CD14-positive monocyte (primary cell): ENCODE measurements around the gene PERM1. TPM values are rescaled to one million over a fixed set of nuclear protein-coding genes. Genes with fewer than 3 reads are reported as not detected.

Experiments
- DNase-seq, 3 donors: peaks; one replicate each; pipeline ENCODE4 v3.0.0-alpha.2; 2011 to 2022
- H2AFZ ChIP-seq: 2 replicates; pipeline ENCODE4 v1.6.0; 2012; ENCODE audit warnings: mild to moderate bottlenecking, low read depth, low read length, inconsistent platforms; ENCODE audit not compliant: insufficient read depth, poor library complexity, severe bottlenecking
- H3K27ac ChIP-seq, 2 donors: 1 replicate in 1 of 2; 2 replicates in 1 of 2; pipeline ENCODE4 v1.5.1; 2012 to 2013; ENCODE audit warnings: low read length in 2 of 2, control low read depth in 1 of 2, inconsistent platforms in 1 of 2, low read depth in 1 of 2, mild to moderate bottlenecking in 1 of 2
- H3K27me3 ChIP-seq, 2 donors: one replicate each; pipeline versions ENCODE4 v1.6.0 to v1.6.1; 2011 to 2013; ENCODE audit warnings: low read length in 2 of 2; ENCODE audit not compliant: control insufficient read depth in 2 of 2, insufficient read depth in 2 of 2
- H3K36me3 ChIP-seq, 2 donors: replicated peaks in 1 of 2; 1 replicate in 1 of 2; 2 replicates in 1 of 2; pipeline versions ENCODE4 v1.5.1 to v1.6.1; 2012 to 2013; ENCODE audit warnings: low read length in 2 of 2, control low read depth in 1 of 2, inconsistent platforms in 1 of 2, mild to moderate bottlenecking in 1 of 2; ENCODE audit not compliant: insufficient read depth in 2 of 2, control insufficient read depth in 1 of 2
- H3K4me1 ChIP-seq, 2 donors: 1 replicate in 1 of 2; 2 replicates in 1 of 2; pipeline versions ENCODE4 v1.5.1 to v1.6.1; 2012 to 2013; ENCODE audit warnings: low read length in 2 of 2, control low read depth in 1 of 2, inconsistent platforms in 1 of 2, mild to moderate bottlenecking in 1 of 2, moderate library complexity in 1 of 2; ENCODE audit not compliant: insufficient read depth in 2 of 2, control insufficient read depth in 1 of 2
- H3K4me2 ChIP-seq: replicated peaks from 2 replicates; pipeline ENCODE3; 2012; ENCODE audit warnings: low read length, moderate library complexity, mild to moderate bottlenecking; ENCODE audit not compliant: poor library complexity, severe bottlenecking; ENCODE audit errors: extremely low read depth
- H3K4me3 ChIP-seq, 3 experiments: fragments of 200-600 bp in 1 of 3; sonication (generic) in 1 of 3; replicated peaks in 1 of 3; 1 replicate in 2 of 3; 2 replicates in 1 of 3; pipeline ENCODE4 v1.5.1; 2011 to 2013; ENCODE audit warnings: low read length in 3 of 3, mild to moderate bottlenecking in 3 of 3, control low read depth in 2 of 3, low read depth in 2 of 3, inconsistent platforms in 1 of 3, moderate library complexity in 1 of 3
- H3K79me2 ChIP-seq: 2 replicates; pipeline ENCODE4 v1.6.0; 2012; ENCODE audit warnings: mild to moderate bottlenecking, control low read depth, inconsistent platforms, low read length, moderate library complexity; ENCODE audit not compliant: insufficient read depth
- H3K9ac ChIP-seq: 2 replicates; pipeline ENCODE4 v1.6.0; 2017; ENCODE audit warnings: low read length, mild to moderate bottlenecking; ENCODE audit not compliant: insufficient read depth, poor library complexity, severe bottlenecking
- H3K9me3 ChIP-seq, 2 donors: replicated peaks in 1 of 2; 1 replicate in 1 of 2; 2 replicates in 1 of 2; pipeline versions ENCODE4 v1.5.1 to v1.6.1; 2012 to 2013; ENCODE audit warnings: low read length in 2 of 2, control low read depth in 1 of 2; ENCODE audit not compliant: control insufficient read depth in 1 of 2, insufficient read depth in 1 of 2
- H4K20me1 ChIP-seq: 2 replicates; pipeline ENCODE4 v1.6.0; 2012; ENCODE audit warnings: mild to moderate bottlenecking, low read length, control low read depth, moderate library complexity; ENCODE audit not compliant: insufficient read depth
- H3K27ac Mint-ChIP-seq, 7 donors: one replicate each; pipeline ENCODE4 v1.8.0; 2020; ENCODE audit warnings: mild to moderate bottlenecking in 7 of 7, mixed read lengths in 7 of 7, moderate library complexity in 6 of 7, inconsistent platforms in 2 of 7
- H3K27me3 Mint-ChIP-seq, 3 donors: one replicate each; pipeline ENCODE4 v1.8.0; 2021 to 2022; ENCODE audit warnings: low read depth in 3 of 3, mild to moderate bottlenecking in 3 of 3, mixed read lengths in 3 of 3, moderate library complexity in 3 of 3, inconsistent platforms in 1 of 3
- H3K36me3 Mint-ChIP-seq, 2 donors: one replicate each; pipeline ENCODE4 v1.8.0; 2020; ENCODE audit warnings: mixed read lengths in 2 of 2, inconsistent platforms in 1 of 2, mild to moderate bottlenecking in 1 of 2
- H3K4me1 Mint-ChIP-seq: one replicate; pipeline ENCODE4 v1.8.0; 2020; ENCODE audit warnings: mild to moderate bottlenecking, mixed read lengths
- H3K4me3 Mint-ChIP-seq, 2 donors: one replicate each; pipeline ENCODE4 v1.8.0; 2020; ENCODE audit warnings: mild to moderate bottlenecking in 2 of 2, mixed read lengths in 2 of 2, moderate library complexity in 1 of 2
- H3K9me3 Mint-ChIP-seq, 7 donors: one replicate each; pipeline ENCODE4 v1.8.0; 2020 to 2022; ENCODE audit warnings: mixed read lengths in 7 of 7, mild to moderate bottlenecking in 6 of 7, moderate library complexity in 6 of 7, inconsistent platforms in 2 of 7
- CTCF ChIP-seq: fragments of 200-600 bp; IDR thresholded peaks from one replicate; pipeline ENCODE4 v1.8.0; 2022; ENCODE audit warnings: antibody characterized with exemption, mild to moderate bottlenecking
- WGBS: methylation state at CpG from one replicate; pipeline ENCODE4 v1.1.5; 2013; ENCODE audit warnings: missing lambda C conversion rate; ENCODE audit not compliant: insufficient coverage; 5-methylcytosine and 5-hydroxymethylcytosine counted together
- intact Hi-C, 2 donors: fragments of 100-400 bp; cut with micrococcal nuclease; formaldehyde crosslinking; loops; one replicate each; pipeline versions ENCODE4 v1.15.0 to v1.15.1; 2023
- polyA plus RNA-seq, 3 donors: library from polyadenylated mRNA; depleted of rRNA in 1 of 3; unstranded in 2 of 3; stranded (reverse) in 1 of 3; fragments of 300-500 nt in 2 of 3; fragments of >200 nt in 1 of 3; fragmentation: Illumina TruSeq in 2 of 3; gene quantifications; 1 replicate in 2 of 3; 2 replicates in 1 of 3; pipeline ENCODE4 v1.2.3, GENCODE V29; 2012 to 2021

PERM1 gene
- polyA plus RNA-seq, 3 donors: not detected

GRCh38 chr1:993379-993995 lies 11.6 kb upstream of the PERM1 start:
- H3K27ac ChIP-seq: no peak overlapping the region
- TF ChIP-seq CTCF: no peak
- no peak overlapping the region for H3K4me3 ChIP-seq
- peaks cover 6% of the 10 kb centered on the region for H3K4me1 Mint-ChIP-seq
- WGBS: 68% methylated on average over 12 of the region's 15 CpGs
- H4K20me1 ChIP-seq: peaks cover 12% of the 10 kb centered on the region
- H3K4me3 Mint-ChIP-seq: no peak overlapping the region
- H3K79me2 ChIP-seq: no peaks in the 10 kb centered on the region
- intact Hi-C loops: no loop called here
- peaks cover 22 to 28% of the 10 kb centered on the region in 2 donors for H3K9me3 ChIP-seq
- peak in 1 of 3 donors; percentile 8 for DNase-seq
- H2AFZ ChIP-seq: no peak overlapping the region
- H3K27ac Mint-ChIP-seq: no peak overlapping the region
- no peaks in the 10 kb centered on the region for H3K36me3 ChIP-seq
- H3K9me3 Mint-ChIP-seq: peaks cover 14 to 37% (median 30%) of the 10 kb centered on the region in 7 donors
- H3K36me3 Mint-ChIP-seq: peaks cover 0 to 2% of the 10 kb centered on the region in 2 donors
- H3K9ac ChIP-seq: no peak overlapping the region
- peaks cover 58 to 81% (median 69%) of the 10 kb centered on the region in 3 donors for H3K27me3 Mint-ChIP-seq
- H3K4me2 ChIP-seq: no peak overlapping the region
- H3K4me1 ChIP-seq: no peaks in the 10 kb centered on the region
- peaks cover 16 to 47% of the 10 kb centered on the region in 2 donors for H3K27me3 ChIP-seq

- H3K36me3 ChIP-seq: no peaks in the 10 kb centered on the region
- no peak for TF ChIP-seq CTCF
- H3K9ac ChIP-seq: no peak overlapping the region
- no peak for DNase-seq
- Mint-ChIP-seq H3K4me1 (peaks cover 4% of the 10 kb centered on the region), H3K27me3 (peaks cover 54 to 81% (median 68%) of the 10 kb centered on the region in 3 donors), H3K9me3 (peaks cover 14 to 39% (median 32%) of the 10 kb centered on the region in 7 donors), H3K36me3 (peaks cover 0 to 2% of the 10 kb centered on the region in 2 donors), H3K4me3 (no peak overlapping the region), H3K27ac (no peak overlapping the region)
- H2AFZ ChIP-seq: no peak overlapping the region
- H3K27me3 ChIP-seq: peaks cover 6 to 37% of the 10 kb centered on the region in 2 donors
- H3K27ac ChIP-seq: no peak overlapping the region
- no CpG with 5 or more reads among the region's 7 CpGs for WGBS
- no peak overlapping the region for H3K4me3 ChIP-seq
- no peaks in the 10 kb centered on the region for H3K79me2 ChIP-seq
- intact Hi-C loops: no loop called here
- H3K4me2 ChIP-seq: no peak overlapping the region
- no peaks in the 10 kb centered on the region for H3K4me1 ChIP-seq
- H4K20me1 ChIP-seq: peaks cover 1% of the 10 kb centered on the region
- peaks cover 18 to 22% of the 10 kb centered on the region in 2 donors for H3K9me3 ChIP-seq
Observed at GRCh38 chr1:992362-992761, 10.5 kb upstream of the PERM1 start.
